BLaER1 (cell line): ENCODE measurements around the gene MORN5.

Source experiments
- H3K27ac ChIP-seq: shearing (Covaris generic); formaldehyde crosslinking; 2 replicates; pipeline ENCODE4 v1.8.1; 2022
- H3K27me3 ChIP-seq: shearing (Covaris generic); formaldehyde crosslinking; 2 replicates; pipeline ENCODE4 v1.8.1; 2022
- H3K36me3 ChIP-seq: shearing (Covaris generic); formaldehyde crosslinking; 2 replicates; pipeline ENCODE4 v1.8.1; 2022
- H3K4me1 ChIP-seq: shearing (Covaris generic); formaldehyde crosslinking; 2 replicates; pipeline ENCODE4 v1.8.1; 2022
- H3K4me2 ChIP-seq: shearing (Covaris generic); formaldehyde crosslinking; 2 replicates; pipeline ENCODE4 v1.8.1; 2022
- H3K4me3 ChIP-seq: shearing (Covaris generic); formaldehyde crosslinking; 2 replicates; pipeline ENCODE4 v1.8.1; 2022
- H3K9ac ChIP-seq: shearing (Covaris generic); formaldehyde crosslinking; 2 replicates; pipeline ENCODE4 v1.8.1; 2022
- H3K9me3 ChIP-seq: shearing (Covaris generic); formaldehyde crosslinking; 2 replicates; pipeline ENCODE4 v1.8.1; 2022
- H4K20me1 ChIP-seq: shearing (Covaris generic); formaldehyde crosslinking; 2 replicates; pipeline ENCODE4 v1.8.1; 2022
- Cebpa-rat ChIP-seq: shearing (Covaris generic); IDR thresholded peaks from 2 replicates; pipeline ENCODE4 v1.8.1; 2022

MORN5 gene

DNA sequence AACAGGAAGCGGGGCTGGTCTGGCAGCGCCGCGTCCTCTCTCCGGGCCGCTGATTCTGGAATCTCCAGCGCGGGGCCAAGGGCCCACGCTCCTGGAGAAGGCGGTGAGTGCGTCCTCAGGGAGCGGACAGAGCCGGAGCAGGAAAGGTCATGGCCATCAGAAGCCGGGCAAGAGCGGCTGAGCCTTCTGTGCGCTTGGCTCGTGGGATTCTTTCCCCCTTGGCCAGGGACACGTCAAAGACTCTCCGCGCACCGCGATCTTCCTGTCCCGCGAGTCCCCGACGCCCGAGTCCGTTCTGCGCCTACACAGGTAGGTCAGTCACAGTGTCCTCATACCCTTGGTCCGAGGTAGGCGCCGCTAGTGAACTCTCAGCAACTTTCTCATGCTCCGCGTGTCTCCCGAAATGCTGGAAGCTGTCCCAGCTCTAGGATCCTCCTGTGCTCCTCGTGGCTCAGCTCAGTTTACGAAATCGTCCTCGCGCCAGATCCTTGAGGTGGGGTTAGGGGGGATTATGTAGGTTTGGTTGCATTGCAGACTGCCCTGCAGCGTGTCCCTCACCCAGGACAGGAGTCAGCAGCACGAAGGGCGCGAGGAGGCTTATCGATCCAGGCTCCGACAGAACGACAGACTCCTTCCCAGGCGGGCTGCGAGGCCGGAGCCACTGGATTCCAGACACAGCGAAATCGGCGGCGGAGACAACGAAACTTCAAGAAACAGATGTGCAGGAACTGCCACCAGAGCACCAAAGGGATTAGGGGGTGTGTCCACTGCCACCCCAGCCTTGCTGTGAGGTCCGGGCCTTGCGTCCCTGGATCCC lies 60.4 kb downstream of the MORN5 start:
- Histone ChIP-seq H3K27me3 (peaks cover 77% of the 10 kb centered on the region), H3K4me2 (peak overlapping the region; percentile 95), H3K9ac (no peak overlapping the region)

DNA sequence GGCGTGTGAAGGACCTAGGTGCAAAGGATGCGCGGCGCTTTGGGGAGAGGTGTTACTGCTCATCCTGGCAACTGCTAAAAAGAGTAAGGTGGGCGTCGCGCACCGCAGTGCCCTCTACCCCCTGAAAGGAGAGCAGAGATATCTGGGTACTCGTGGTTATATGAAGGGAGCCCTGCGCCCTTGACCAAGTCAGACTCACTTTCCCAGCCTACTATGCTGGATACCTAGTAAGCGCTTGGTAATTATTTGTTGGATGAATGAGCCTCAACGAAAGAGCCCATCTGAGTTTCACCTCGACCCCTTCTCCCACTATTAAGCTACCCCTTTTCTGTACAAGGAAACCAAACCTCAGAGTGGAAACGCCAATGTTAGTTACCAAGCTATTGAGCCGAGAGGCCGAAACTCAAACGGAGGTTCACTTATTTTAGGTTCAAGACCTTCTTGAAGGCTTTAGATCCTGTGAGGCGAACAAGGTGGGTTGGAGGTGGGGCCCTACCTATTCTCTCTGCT lies 61.0 kb downstream of the MORN5 start:
- Histone ChIP-seq H3K4me1 (peaks cover 62% of the 10 kb centered on the region), H3K27me3 (peaks cover 78% of the 10 kb centered on the region), H3K36me3 (no peaks in the 10 kb centered on the region), H4K20me1 (peaks cover 31% of the 10 kb centered on the region), H3K27ac (no peak overlapping the region), H3K9ac (no peak overlapping the region; the same call in 1 of the 2 replicates), H3K9me3 (peaks cover under 1% of the 10 kb centered on the region; the same call in 1 of the 2 replicates), H3K4me2 (peak overlapping the region; percentile 95), H3K4me3 (0 out of 2 replicates have a peak overlapping the region, but pooled peaks have one; percentile 16)
- no peak for TF ChIP-seq Cebpa-rat

More for the DNA sequence above, 60.4 kb downstream of the MORN5 start:
- H3K27ac ChIP-seq: no peak overlapping the region
- TF ChIP-seq Cebpa-rat: no peak
- peaks cover 31% of the 10 kb centered on the region for H4K20me1 ChIP-seq
- peak overlapping the region; percentile 58; the same call in 1 of the 2 replicates for H3K4me3 ChIP-seq
- H3K4me1 ChIP-seq: peaks cover 62% of the 10 kb centered on the region
- H3K36me3 ChIP-seq: no peaks in the 10 kb centered on the region
- no peaks in the 10 kb centered on the region; the same call in 1 of the 2 replicates for H3K9me3 ChIP-seq

DNA sequence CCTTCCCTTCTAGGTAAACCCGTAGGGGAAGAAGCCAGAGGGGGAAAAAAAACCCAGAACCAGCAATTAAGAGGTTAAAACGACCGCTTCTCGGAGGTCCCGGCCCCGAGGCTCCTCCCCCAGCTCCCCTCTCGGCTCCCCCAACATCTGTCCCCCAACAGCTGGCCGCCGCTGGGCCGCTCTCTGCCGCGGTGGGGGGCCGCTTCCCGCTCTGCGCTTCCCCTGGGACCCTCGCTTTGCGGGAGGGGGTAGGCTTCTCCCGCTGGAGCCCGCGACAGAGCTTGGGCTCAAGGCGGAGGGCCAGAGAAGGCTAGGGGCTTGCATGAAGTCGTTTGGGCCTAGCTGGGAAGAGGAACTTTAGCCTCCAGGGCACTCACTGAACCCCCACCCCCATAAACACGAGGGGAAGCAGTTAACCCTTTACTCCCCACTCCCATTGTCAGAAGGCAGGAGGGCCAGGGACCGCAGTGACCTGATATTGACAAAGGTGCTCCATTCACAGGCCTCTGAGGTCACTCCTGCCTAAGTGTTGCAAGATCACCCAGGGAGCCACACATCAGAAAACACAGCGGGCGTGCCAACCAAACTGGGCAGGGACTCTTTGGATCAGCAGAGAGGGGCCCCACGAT lies 61.6 kb downstream of the MORN5 start:
- no peak overlapping the region; the same call in 1 of the 2 replicates for H3K9ac ChIP-seq
- peaks cover 62% of the 10 kb centered on the region for H3K4me1 ChIP-seq
- H3K36me3 ChIP-seq: no peaks in the 10 kb centered on the region
- H4K20me1 ChIP-seq: peaks cover 33% of the 10 kb centered on the region
- no peak overlapping the region for H3K27ac ChIP-seq
- peak overlapping the region; percentile 95 for H3K4me2 ChIP-seq
- H3K4me3 ChIP-seq: peak overlapping the region; percentile 16; the same call in 1 of the 2 replicates
- TF ChIP-seq Cebpa-rat: no peak
- peaks cover 6% of the 10 kb centered on the region; the same call in 1 of the 2 replicates for H3K9me3 ChIP-seq
- peaks cover 79% of the 10 kb centered on the region for H3K27me3 ChIP-seq

DNA sequence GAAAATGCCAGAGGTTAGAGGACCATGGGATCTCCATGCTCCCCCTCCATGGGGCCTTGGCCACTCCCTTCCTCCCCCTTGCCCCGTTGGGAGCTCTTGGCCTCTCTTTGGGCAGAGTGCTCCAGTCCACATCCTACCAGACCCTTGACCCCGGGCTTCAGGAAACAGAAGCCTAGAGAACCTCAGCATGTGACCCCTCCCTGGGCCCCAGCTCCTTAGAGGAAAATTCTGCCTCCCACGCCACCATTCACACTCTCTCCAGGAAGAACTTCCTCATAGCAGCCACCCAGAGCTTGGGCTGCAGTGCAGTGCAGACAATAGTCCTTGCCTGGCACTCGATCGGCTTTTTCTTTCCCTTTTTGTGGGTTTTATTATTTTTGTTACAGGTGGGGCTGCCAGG lies 63.1 kb downstream of the MORN5 start:
- TF ChIP-seq Cebpa-rat: no peak
- H3K4me3 ChIP-seq: no peak overlapping the region
- H3K9me3 ChIP-seq: peaks cover 8% of the 10 kb centered on the region; the same call in 1 of the 2 replicates
- H3K27ac ChIP-seq: no peak overlapping the region
- H3K4me1 ChIP-seq: peaks cover 53% of the 10 kb centered on the region
- peaks cover 83% of the 10 kb centered on the region for H3K27me3 ChIP-seq
- H3K4me2 ChIP-seq: 0 out of 2 replicates have a peak overlapping the region, but pooled peaks have one; percentile 17
- H4K20me1 ChIP-seq: peaks cover 38% of the 10 kb centered on the region
- no peak overlapping the region for H3K9ac ChIP-seq
- no peaks in the 10 kb centered on the region for H3K36me3 ChIP-seq

DNA sequence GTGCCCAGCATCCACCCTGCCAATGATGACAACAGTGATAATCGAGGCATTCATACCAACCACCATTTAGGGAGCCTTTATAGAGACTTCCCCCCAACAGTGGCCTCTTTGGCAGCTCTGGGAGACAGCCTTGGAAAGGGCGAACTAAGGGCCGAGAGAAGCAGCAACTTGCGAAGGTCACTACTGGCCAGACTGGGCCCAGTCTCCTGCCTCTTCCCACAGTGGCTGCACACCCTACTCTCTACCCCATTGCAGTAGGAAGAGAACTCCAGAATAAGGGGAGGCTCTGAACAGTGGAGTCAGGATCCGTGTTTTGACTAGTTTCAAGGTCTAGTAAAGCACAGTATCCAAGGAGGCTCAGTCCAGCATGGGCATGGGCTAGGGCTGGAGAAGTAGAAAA lies 63.7 kb downstream of the MORN5 start:
- no peak overlapping the region for H3K27ac ChIP-seq
- H3K9ac ChIP-seq: no peak overlapping the region
- H3K4me2 ChIP-seq: no peak overlapping the region
- peaks cover 51% of the 10 kb centered on the region for H3K4me1 ChIP-seq
- H3K36me3 ChIP-seq: no peaks in the 10 kb centered on the region
- H4K20me1 ChIP-seq: peaks cover 31% of the 10 kb centered on the region
- H3K27me3 ChIP-seq: peaks cover 82% of the 10 kb centered on the region
- no peak overlapping the region for H3K4me3 ChIP-seq
- no peak for TF ChIP-seq Cebpa-rat
- H3K9me3 ChIP-seq: peaks cover 8% of the 10 kb centered on the region; the same call in 1 of the 2 replicates

DNA sequence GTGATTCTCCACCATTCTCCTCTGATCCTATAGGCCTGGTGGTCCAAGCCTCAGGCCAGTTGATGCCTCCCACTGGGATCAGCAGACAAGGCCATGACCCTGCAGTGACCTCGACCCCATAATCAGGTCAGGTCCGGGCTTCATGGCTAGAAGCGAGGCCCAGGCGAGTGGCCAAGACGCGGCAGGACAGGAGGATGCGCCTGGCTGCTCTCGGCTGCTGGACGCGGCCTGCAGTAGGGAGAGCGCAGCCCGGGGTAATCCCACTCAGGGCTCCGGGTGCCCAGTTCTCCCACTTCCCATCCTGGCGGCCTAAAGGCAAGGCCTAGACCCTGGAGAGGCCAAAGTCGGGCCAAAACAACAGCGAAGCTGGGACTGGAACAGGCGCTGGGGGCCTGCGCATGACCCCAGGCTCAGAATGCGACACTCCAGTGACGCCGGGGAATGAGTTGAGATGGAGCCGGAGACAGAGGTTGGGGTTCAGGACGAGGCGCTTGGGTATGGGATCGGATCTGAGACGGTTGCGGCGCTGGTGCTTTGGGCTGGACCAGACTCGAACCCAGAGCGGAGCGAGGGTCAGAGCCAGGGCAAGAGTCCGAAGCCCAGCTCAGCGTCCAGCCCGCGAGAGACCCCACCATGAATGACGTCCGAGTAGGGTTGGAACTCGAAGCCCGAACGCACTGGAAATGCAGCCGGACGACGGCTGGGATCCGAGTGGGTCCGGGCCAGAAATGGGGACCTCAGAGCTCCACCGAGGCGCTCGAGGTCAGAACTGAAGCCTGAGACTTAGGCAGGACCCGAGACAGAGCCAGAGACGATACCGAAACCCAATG lies 65.8 kb downstream of the MORN5 start:
- peaks cover 8% of the 10 kb centered on the region; the same call in 1 of the 2 replicates for H3K9me3 ChIP-seq
- no peaks in the 10 kb centered on the region for H3K36me3 ChIP-seq
- H3K4me2 ChIP-seq: no peak overlapping the region
- H3K27me3 ChIP-seq: peaks cover 81% of the 10 kb centered on the region
- H3K4me3 ChIP-seq: no peak overlapping the region
- no peak overlapping the region for H3K27ac ChIP-seq
- H4K20me1 ChIP-seq: peaks cover 19% of the 10 kb centered on the region; the same call in 1 of the 2 replicates
- no peak overlapping the region for H3K9ac ChIP-seq
- peaks cover 39% of the 10 kb centered on the region for H3K4me1 ChIP-seq
- TF ChIP-seq Cebpa-rat: no peak

DNA sequence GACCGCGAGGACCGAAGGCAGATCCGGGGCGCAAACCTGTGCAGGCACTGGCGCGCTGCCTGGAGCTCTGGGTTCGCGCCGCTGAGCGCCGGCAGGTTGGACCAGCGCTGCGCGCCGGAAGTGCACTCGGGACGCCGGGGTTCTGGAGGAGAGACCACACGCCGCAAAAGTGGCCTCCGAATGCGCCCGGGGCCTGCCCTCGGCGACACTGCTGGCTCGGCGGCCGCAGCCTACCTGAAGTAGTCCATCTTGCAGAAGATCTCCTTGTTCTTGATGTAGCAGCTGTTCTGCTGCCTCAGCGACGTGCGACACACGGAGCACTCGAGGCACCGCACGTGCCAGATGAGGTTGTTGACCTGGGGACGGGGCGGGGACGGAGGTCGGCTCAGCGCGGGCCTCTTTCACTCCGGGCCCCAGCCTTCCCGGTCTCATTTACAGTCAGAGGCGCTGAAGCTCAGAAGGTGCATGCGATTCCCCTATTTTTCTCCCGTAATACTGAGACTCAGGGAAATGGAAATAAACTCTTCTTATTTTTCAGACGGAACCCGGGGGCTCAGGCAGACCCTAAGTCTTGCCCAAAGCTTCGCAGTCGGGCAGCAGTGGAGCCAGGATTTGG lies 66.5 kb downstream of the MORN5 start:
- H3K9ac ChIP-seq: no peak overlapping the region
- no peak overlapping the region for H3K4me3 ChIP-seq
- H3K27me3 ChIP-seq: peaks cover 78% of the 10 kb centered on the region
- TF ChIP-seq Cebpa-rat: no peak
- H3K36me3 ChIP-seq: no peaks in the 10 kb centered on the region
- H3K9me3 ChIP-seq: peaks cover 8% of the 10 kb centered on the region; the same call in 1 of the 2 replicates
- H3K27ac ChIP-seq: no peak overlapping the region
- peaks cover 32% of the 10 kb centered on the region for H3K4me1 ChIP-seq
- no peak overlapping the region for H3K4me2 ChIP-seq
- peaks cover 18% of the 10 kb centered on the region; the same call in 1 of the 2 replicates for H4K20me1 ChIP-seq

DNA sequence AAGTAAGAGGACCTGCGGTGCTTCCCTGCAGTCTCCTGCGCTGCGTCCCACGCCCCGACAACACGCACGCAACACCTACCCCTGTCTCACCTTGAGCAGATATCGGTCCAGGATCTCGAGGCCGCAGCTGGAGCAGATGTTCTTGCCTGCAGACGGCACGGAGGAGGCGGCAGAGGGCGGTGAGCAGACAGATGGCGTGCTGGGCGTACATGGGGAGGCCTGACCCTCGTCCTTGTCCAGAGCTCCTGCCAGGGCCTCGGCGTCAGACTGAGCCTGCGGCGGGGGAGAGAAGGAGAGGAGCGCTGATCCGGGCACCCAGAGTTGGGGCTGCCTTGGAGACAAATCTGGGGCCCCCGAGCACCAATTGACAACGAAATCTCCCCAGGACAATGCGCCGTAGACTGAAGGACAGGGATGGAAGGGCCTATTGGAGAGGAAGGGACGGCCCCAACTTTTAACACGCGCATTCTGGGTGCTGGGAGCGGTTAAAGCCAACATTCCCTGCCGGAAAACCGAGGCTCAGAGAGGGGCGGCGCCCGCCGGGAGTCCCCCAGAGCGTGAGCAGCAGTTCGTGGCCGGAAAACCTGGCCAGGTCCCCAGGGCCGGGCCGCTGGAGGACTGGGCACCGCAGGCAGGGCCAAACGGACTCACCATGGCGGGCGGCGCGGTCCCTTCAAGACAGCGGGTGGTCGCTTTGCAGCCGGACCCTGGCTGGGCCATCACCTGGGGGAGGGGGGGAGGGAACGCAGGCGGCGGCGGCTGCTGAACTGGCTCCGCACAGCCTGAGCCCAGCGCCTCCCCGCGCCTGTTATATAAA lies 67.3 kb downstream of the MORN5 start:
- peaks cover 26% of the 10 kb centered on the region for H3K4me1 ChIP-seq
- peaks cover 8% of the 10 kb centered on the region; the same call in 1 of the 2 replicates for H3K9me3 ChIP-seq
- no peak for TF ChIP-seq Cebpa-rat
- H3K36me3 ChIP-seq: no peaks in the 10 kb centered on the region
- H3K27me3 ChIP-seq: peaks cover 70% of the 10 kb centered on the region
- no peak overlapping the region for H3K9ac ChIP-seq
- H3K4me3 ChIP-seq: no peak overlapping the region
- peaks cover 18% of the 10 kb centered on the region; the same call in 1 of the 2 replicates for H4K20me1 ChIP-seq
- no peak overlapping the region for H3K27ac ChIP-seq
- H3K4me2 ChIP-seq: no peak overlapping the region
